Measurements from ENCODE around the gene CDK9. TPM values are rescaled to one million over a fixed set of nuclear protein-coding genes. Genes with fewer than 3 reads are reported as not detected.

Gene CDK9
- total RNA-seq, 2 experiments from 2014 or later, result 80.0 to 136 TPM

DNA sequence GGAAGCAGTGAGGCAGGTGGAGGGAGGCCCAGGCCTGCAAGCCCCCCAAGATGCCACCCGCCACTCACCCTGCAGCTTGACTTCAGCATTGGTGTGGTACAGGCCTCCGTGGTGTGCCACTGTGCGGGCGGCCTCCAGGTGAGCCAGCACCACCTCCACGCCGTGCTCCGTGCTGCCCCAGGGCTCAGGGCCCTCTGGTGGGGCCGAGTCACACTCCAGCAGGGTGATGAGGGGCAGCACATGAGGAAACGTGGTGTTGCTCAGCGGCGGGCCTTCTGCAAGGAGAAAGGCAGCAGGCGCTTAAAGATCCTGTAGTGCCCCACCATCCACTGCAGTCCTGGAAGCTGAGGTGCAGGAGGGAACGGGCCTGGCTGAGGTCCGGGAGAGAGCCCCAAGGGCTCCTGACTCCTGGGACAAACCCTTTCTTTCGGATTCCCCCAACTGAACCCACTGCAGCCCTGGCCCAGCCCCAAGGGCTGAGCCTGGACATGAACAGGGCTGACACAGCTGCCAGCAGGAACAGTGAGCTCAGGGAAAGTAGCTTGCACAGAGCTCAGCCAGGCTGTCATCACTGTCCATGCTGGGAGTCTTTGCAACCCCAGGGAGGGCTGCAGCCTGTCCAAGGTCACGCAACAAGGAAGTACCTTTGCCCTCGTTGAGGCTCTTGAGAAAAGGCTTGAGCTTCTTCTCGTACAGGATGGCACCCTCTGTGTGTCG is 46.1 kb upstream of the CDK9 start:
- no peaks in the 10 kb centered on the region for H3K9me2 ChIP-seq (ENCODE audit: insufficient read depth, low read length)
- DNase-seq (ENCODE audit: low spot score), result no peak
- H3K4me3 ChIP-seq (ENCODE audit: low read depth, low read length, poor library complexity, severe bottlenecking), result no peak overlapping the region
- H3K79me2 ChIP-seq (ENCODE audit: insufficient read depth, low read depth, low read length), result no peaks in the 10 kb centered on the region
- peaks cover 8% of the 10 kb centered on the region for H3K4me1 ChIP-seq (ENCODE audit: insufficient read depth, low read length, poor library complexity, severe bottlenecking)
- BruUV-seq (replicated peaks), result no TSS peak
- H3K9me3 ChIP-seq (ENCODE audit: low read length), result no peaks in the 10 kb centered on the region
- POLR2A ChIA-PET, result no interaction called here
- no peak for TF ChIP-seq EZH2phosphoT487 (IDR thresholded peaks at IDR 0.05; ENCODE audit: borderline replicate concordance, low read depth, low read length)
- TF ChIP-seq, protein P1, sequence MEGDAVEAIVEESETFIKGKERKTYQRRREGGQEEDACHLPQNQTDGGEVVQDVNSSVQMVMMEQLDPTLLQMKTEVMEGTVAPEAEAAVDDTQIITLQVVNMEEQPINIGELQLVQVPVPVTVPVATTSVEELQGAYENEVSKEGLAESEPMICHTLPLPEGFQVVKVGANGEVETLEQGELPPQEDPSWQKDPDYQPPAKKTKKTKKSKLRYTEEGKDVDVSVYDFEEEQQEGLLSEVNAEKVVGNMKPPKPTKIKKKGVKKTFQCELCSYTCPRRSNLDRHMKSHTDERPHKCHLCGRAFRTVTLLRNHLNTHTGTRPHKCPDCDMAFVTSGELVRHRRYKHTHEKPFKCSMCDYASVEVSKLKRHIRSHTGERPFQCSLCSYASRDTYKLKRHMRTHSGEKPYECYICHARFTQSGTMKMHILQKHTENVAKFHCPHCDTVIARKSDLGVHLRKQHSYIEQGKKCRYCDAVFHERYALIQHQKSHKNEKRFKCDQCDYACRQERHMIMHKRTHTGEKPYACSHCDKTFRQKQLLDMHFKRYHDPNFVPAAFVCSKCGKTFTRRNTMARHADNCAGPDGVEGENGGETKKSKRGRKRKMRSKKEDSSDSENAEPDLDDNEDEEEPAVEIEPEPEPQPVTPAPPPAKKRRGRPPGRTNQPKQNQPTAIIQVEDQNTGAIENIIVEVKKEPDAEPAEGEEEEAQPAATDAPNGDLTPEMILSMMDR (conservative IDR thresholded peaks at IDR 0.05; ENCODE audit: low read length), result no peak
- no peak overlapping the region for H3K27ac ChIP-seq (ENCODE audit: low read depth, low read length, poor library complexity, severe bottlenecking)
- intact Hi-C loops (cut with micrococcal nuclease; ENCODE audit: unreplicated experiment), result no loop called here
- H3K36me3 ChIP-seq (ENCODE audit: insufficient read depth, low read length), result peaks cover 57% of the 10 kb centered on the region
- no peaks in the 10 kb centered on the region for H4K20me1 ChIP-seq (ENCODE audit: insufficient read depth, low read length)
- no peak overlapping the region for H3K4me2 ChIP-seq (ENCODE audit: low read length)
- CTCF ChIA-PET (ENCODE audit: unreplicated experiment), result no interaction called here
- H2AFZ ChIP-seq (ENCODE audit: low read length), result no peak overlapping the region

DNA sequence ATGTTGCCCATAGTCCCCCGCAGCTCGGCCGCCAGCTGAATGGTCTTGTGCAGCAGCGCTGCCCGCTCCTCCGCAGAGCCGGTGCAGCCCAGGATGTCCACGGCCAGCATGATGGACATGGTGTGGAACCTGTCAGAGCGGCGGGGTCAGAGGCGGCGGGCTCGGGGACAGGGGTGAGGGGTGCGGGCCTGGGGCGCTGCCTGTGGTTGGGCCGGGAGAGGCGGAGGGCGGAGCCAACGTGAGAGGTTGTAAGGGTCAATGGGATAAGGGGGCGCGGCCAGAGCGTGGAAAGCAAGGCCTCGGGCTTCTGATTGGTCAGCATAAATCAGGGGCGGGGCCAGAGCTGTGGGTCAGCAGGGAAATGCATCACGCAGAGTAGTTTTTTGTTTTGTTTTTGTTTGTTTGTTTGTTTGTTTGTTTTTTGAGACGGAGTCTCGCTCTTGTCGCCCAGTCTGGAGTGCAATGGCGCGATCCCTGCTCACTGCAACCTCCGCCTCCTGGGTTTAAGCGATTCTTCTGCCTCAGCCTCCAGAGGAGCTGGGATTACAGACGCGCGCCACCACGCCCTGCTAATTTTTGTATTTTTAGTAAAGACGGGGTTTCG is 43.9 kb upstream of the CDK9 start:
- POLR2A ChIA-PET, result no interaction called here
- peaks cover 65% of the 10 kb centered on the region for H3K36me3 ChIP-seq (ENCODE audit: insufficient read depth, low read length)

More for the DNA sequence above, 43.9 kb upstream of the CDK9 start:
- no TSS peak for BruUV-seq (replicated peaks)
- no peak for DNase-seq (ENCODE audit: low spot score)
- Histone ChIP-seq H3K27ac (ENCODE audit: low read depth, low read length, poor library complexity, severe bottlenecking) (no peak overlapping the region), H4K20me1 (ENCODE audit: insufficient read depth, low read length) (no peaks in the 10 kb centered on the region), H2AFZ (ENCODE audit: low read length) (no peak overlapping the region), H3K4me1 (ENCODE audit: insufficient read depth, low read length, poor library complexity, severe bottlenecking) (no peaks in the 10 kb centered on the region), H3K79me2 (ENCODE audit: insufficient read depth, low read depth, low read length) (no peaks in the 10 kb centered on the region), H3K4me3 (ENCODE audit: low read depth, low read length, poor library complexity, severe bottlenecking) (no peak overlapping the region), H3K4me2 (ENCODE audit: low read length) (no peak overlapping the region), H3K9me3 (ENCODE audit: low read length) (no peaks in the 10 kb centered on the region), H3K9me2 (ENCODE audit: insufficient read depth, low read length) (no peaks in the 10 kb centered on the region)
- CTCF ChIA-PET (ENCODE audit: unreplicated experiment), result no interaction called here
- TF ChIP-seq, protein P1 (conservative IDR thresholded peaks at IDR 0.05; ENCODE audit: low read length), result no peak
- TF ChIP-seq EZH2phosphoT487 (IDR thresholded peaks at IDR 0.05; ENCODE audit: borderline replicate concordance, low read depth, low read length), result no peak
- intact Hi-C loops (cut with micrococcal nuclease; ENCODE audit: unreplicated experiment), result no loop called here
